HG03280 (cell line): ENCODE results near the gene TBL1XR1.

Source experiments
- ATAC-seq: cut with Tn5 transposase; IDR thresholded peaks from one replicate; pipeline ENCODE4 v1.9.1; 2021; ENCODE audit warnings: mild to moderate bottlenecking, moderate library complexity; ENCODE audit not compliant: unreplicated experiment

Gene TBL1XR1

GRCh38 chr3:177069514-177070329, 127.6 kb downstream of the TBL1XR1 start:
- no peak for ATAC-seq

- no peak for ATAC-seq
Measured at GRCh38 chr3:177068967-177069366, 128.3 kb downstream of the TBL1XR1 start.

GRCh38 chr3:177066068-177066467, 131.2 kb downstream of the TBL1XR1 start:
- ATAC-seq = no peak

GRCh38 chr3:177065285-177066033, 131.8 kb downstream of the TBL1XR1 start:
- ATAC-seq = no peak

GRCh38 chr3:177062052-177062732, 135.1 kb downstream of the TBL1XR1 start:
- ATAC-seq = no peak

GRCh38 chr3:177061369-177061768, 135.9 kb downstream of the TBL1XR1 start:
- ATAC-seq = no peak

- ATAC-seq = no peak
Measured at GRCh38 chr3:177060492-177060891, 136.8 kb downstream of the TBL1XR1 start.

- ATAC-seq = no peak
Measured at GRCh38 chr3:177058648-177059047, 138.6 kb downstream of the TBL1XR1 start.

- ATAC-seq = peak; percentile 82
Measured at GRCh38 chr3:177057768-177058167, 139.5 kb downstream of the TBL1XR1 start.

- ATAC-seq = no peak
Measured at GRCh38 chr3:177056927-177057326, 140.4 kb downstream of the TBL1XR1 start.

GRCh38 chr3:177055605-177056571, 141.4 kb downstream of the TBL1XR1 start:
- no peak for ATAC-seq

- no peak for ATAC-seq
Measured at GRCh38 chr3:177053107-177053506, 144.2 kb downstream of the TBL1XR1 start.

GRCh38 chr3:177051411-177051810, 145.9 kb downstream of the TBL1XR1 start:
- ATAC-seq = no peak

GRCh38 chr3:177050501-177051237, 146.6 kb downstream of the TBL1XR1 start:
- no peak for ATAC-seq

GRCh38 chr3:177045767-177046166, 151.5 kb downstream of the TBL1XR1 start:
- no peak for ATAC-seq

- ATAC-seq = no peak
Measured at GRCh38 chr3:177045222-177045621, 152.1 kb downstream of the TBL1XR1 start.

- no peak for ATAC-seq
Measured at GRCh38 chr3:177041730-177042551, 155.3 kb downstream of the TBL1XR1 start.

GRCh38 chr3:177041021-177041729, 156.1 kb downstream of the TBL1XR1 start:
- no peak for ATAC-seq
